GM12891 (cell line): ENCODE results near the gene TTC7B.

ENCODE experiments used
- PAX5 ChIP-seq: IDR thresholded peaks from 2 replicates; pipeline ENCODE4 v1.6.1; 2011; ENCODE audit warnings: low read length, moderate library complexity, mild to moderate bottlenecking; ENCODE audit not compliant: insufficient read depth, severe bottlenecking
- POLR2A ChIP-seq: IDR thresholded peaks from 2 replicates; pipeline ENCODE4 v1.6.1; 2011; ENCODE audit warnings: low read depth, low read length, control low read depth
- POLR2AphosphoS5 ChIP-seq: IDR thresholded peaks from 2 replicates; pipeline ENCODE4 v1.6.1; 2011; ENCODE audit warnings: low read depth, low read length, control low read depth
- POU2F2 ChIP-seq: IDR thresholded peaks from 2 replicates; pipeline ENCODE4 v1.6.1; 2011; ENCODE audit warnings: low read depth, mild to moderate bottlenecking, control low read depth, low read length, moderate library complexity
- SPI1 ChIP-seq: IDR thresholded peaks from 2 replicates; pipeline ENCODE4 v1.6.1; 2011; ENCODE audit warnings: low read depth, low read length, control low read depth
- TAF1 ChIP-seq: IDR thresholded peaks from 2 replicates; pipeline ENCODE4 v1.6.1; 2011; ENCODE audit warnings: low read depth, low read length, control low read depth

GRCh38 chr14:90682615-90683014 is 133.6 kb downstream of the TTC7B start:
- TF ChIP-seq POLR2AphosphoS5 (no peak), TAF1 (no peak), POLR2A (no peak), POU2F2 (no peak), PAX5 (no peak), SPI1 (no peak)
